Activated CD4-positive, alpha-beta memory T cell treated with anti-CD3 and anti-CD28 coated beads for 36 hours (primary cell): Measurements from ENCODE around the gene SEC24C. TPM values are rescaled to one million over a fixed set of nuclear protein-coding genes. Genes with fewer than 3 reads are reported as not detected.
"Not testable (repeated sequence)": the region's sequence is repeated elsewhere in the genome, so short reads cannot be mapped to it uniquely, and the experiment has no call there.

Source experiments
- CTCF ChIA-PET: fragments of 350-600 bp; sonication (Branson Sonifier 250); formaldehyde crosslinking; loops from one replicate; lab custom pipeline; 2021; ENCODE audit warnings: antibody characterized with exemption, inconsistent platforms; lab: Charles Lee
- POLR2A ChIA-PET: fragments of 350-600 bp; sonication (Branson Sonifier 250); formaldehyde crosslinking; loops from one replicate; lab custom pipeline; 2021; ENCODE audit warnings: antibody characterized with exemption; lab: Charles Lee
- DNase-seq: peaks from one replicate; pipeline ENCODE4 v3.0.0-alpha.2; 2020
- H3K27ac Mint-ChIP-seq: one replicate; pipeline ENCODE4 v1.8.0; 2021; ENCODE audit warnings: mixed read lengths
- H3K27me3 Mint-ChIP-seq: one replicate; pipeline ENCODE4 v1.8.0; 2021; ENCODE audit warnings: mixed read lengths
- H3K36me3 Mint-ChIP-seq: one replicate; pipeline ENCODE4 v1.8.0; 2021; ENCODE audit warnings: mixed read lengths
- H3K4me1 Mint-ChIP-seq: one replicate; pipeline ENCODE4 v1.8.0; 2021; ENCODE audit warnings: low read depth, mixed read lengths
- H3K4me3 Mint-ChIP-seq: one replicate; pipeline ENCODE4 v1.8.0; 2021; ENCODE audit warnings: mild to moderate bottlenecking, mixed read lengths
- H3K9me3 Mint-ChIP-seq: one replicate; pipeline ENCODE4 v1.8.0; 2021; ENCODE audit warnings: mixed read lengths
- intact Hi-C: fragments of 100-400 bp; cut with micrococcal nuclease; formaldehyde crosslinking; loops from one replicate; pipeline ENCODE4 v1.15.1; 2023
- total RNA-seq, 2 experiments: library from RNA; stranded (reverse); gene quantifications; one replicate each; pipeline ENCODE4 v1.2.3, GENCODE V29; 2021

Gene SEC24C
- total RNA-seq, 2 experiments from 2014 or later: 88.3 to 90.7 TPM

- no peak overlapping the region for H3K27ac Mint-ChIP-seq
Observed at GRCh38 chr10:73732931-73733623, 11.1 kb upstream of the SEC24C start.

GRCh38 chr10:73734028-73734720 lies 10.0 kb upstream of the SEC24C start:
- H3K4me1 Mint-ChIP-seq: peaks cover 11% of the 10 kb centered on the region

More at GRCh38 chr10:73732931-73733623, 11.1 kb upstream of the SEC24C start:
- H3K36me3 Mint-ChIP-seq: peaks cover 5% of the 10 kb centered on the region
- H3K27me3 Mint-ChIP-seq: no peaks in the 10 kb centered on the region
- H3K9me3 Mint-ChIP-seq: no peaks in the 10 kb centered on the region
- DNase-seq: no peak
- CTCF ChIA-PET: interaction anchor here (0.9 to 1.3 kb wide), 2 partner anchors 11 to 35 kb away, joined by 3 to 6 read pairs; partner anchors contain the start of gene SEC24C
- intact Hi-C loops: no loop called here
- POLR2A ChIA-PET: interaction anchor here (1.5 kb wide), 1 partner anchor 10 kb away, joined by 8 read pairs; no protein-coding TSS in a partner anchor
- peaks cover 11% of the 10 kb centered on the region for H3K4me1 Mint-ChIP-seq
- no peak overlapping the region for H3K4me3 Mint-ChIP-seq

GRCh38 chr10:73734796-73735305 lies 9.3 kb upstream of the SEC24C start:
- H3K36me3 Mint-ChIP-seq: peaks cover 5% of the 10 kb centered on the region
- H3K4me3 Mint-ChIP-seq: no peak overlapping the region
- H3K27me3 Mint-ChIP-seq: no peaks in the 10 kb centered on the region
- no peak overlapping the region for H3K27ac Mint-ChIP-seq
- POLR2A ChIA-PET: interaction anchor here (1.5 kb wide), 1 partner anchor 9 kb away, joined by 8 read pairs; no protein-coding TSS in a partner anchor
- no peak for DNase-seq
- H3K9me3 Mint-ChIP-seq: no peaks in the 10 kb centered on the region
- H3K4me1 Mint-ChIP-seq: peaks cover 7% of the 10 kb centered on the region
- CTCF ChIA-PET: no interaction called here
- intact Hi-C loops: no loop called here

More at GRCh38 chr10:73734028-73734720, 10.0 kb upstream of the SEC24C start:
- intact Hi-C loops: no loop called here
- no peak overlapping the region for H3K4me3 Mint-ChIP-seq
- H3K27ac Mint-ChIP-seq: no peak overlapping the region
- DNase-seq: no peak
- H3K27me3 Mint-ChIP-seq: no peaks in the 10 kb centered on the region
- H3K9me3 Mint-ChIP-seq: no peaks in the 10 kb centered on the region
- peaks cover 5% of the 10 kb centered on the region for H3K36me3 Mint-ChIP-seq
- ChIA-PET POLR2A (interaction anchor here (1.5 kb wide), 1 partner anchor 9 kb away, joined by 8 read pairs; no protein-coding TSS in a partner anchor), CTCF (interaction anchor here (0.9 to 1.3 kb wide), 2 partner anchors 10 to 34 kb away, joined by 3 to 6 read pairs; partner anchors contain the start of gene SEC24C)

GRCh38 chr10:73740501-73741254 lies 3.5 kb upstream of the SEC24C start:
- H3K9me3 Mint-ChIP-seq, H3K27me3 Mint-ChIP-seq, intact Hi-C loops, H3K4me3 Mint-ChIP-seq, DNase-seq, CTCF ChIA-PET, POLR2A ChIA-PET: not testable (repeated sequence)
- Mint-ChIP-seq H3K27ac (peak overlapping the region; percentile 13), H3K36me3 (peaks cover 15% of the 10 kb centered on the region), H3K4me1 (peaks cover 29% of the 10 kb centered on the region)

GRCh38 chr10:73742454-73742734 lies 1.8 kb upstream of the SEC24C start:
- Mint-ChIP-seq H3K27ac (no peak overlapping the region), H3K4me3 (peak overlapping the region; percentile 99)

GRCh38 chr10:73743327-73743904 lies 756 bp upstream of the SEC24C start:
- intact Hi-C loops: no loop called here
- H3K36me3 Mint-ChIP-seq: peaks cover 21% of the 10 kb centered on the region
- H3K9me3 Mint-ChIP-seq: no peaks in the 10 kb centered on the region
- peak overlapping the region; percentile 100 for H3K27ac Mint-ChIP-seq
- H3K27me3 Mint-ChIP-seq: no peaks in the 10 kb centered on the region
- no peak for DNase-seq
- peak overlapping the region; percentile 99 for H3K4me3 Mint-ChIP-seq
- ChIA-PET CTCF (interaction anchor here (1.0 to 1.9 kb wide), 8 partner anchors 10 to 38 kb away, joined by 3 to 7 read pairs (median 4); partner anchors contain the start of gene CHCHD1), POLR2A (interaction anchor here (0.9 to 6.6 kb wide), 11 partner anchors 9 to 497 kb away, joined by 3 to 44 read pairs (median 5); partner anchors contain the start of genes CHCHD1, DNAJC9 and ZSWIM8)
- H3K4me1 Mint-ChIP-seq: peaks cover 39% of the 10 kb centered on the region

More at GRCh38 chr10:73742454-73742734, 1.8 kb upstream of the SEC24C start:
- Mint-ChIP-seq H3K27me3 (no peaks in the 10 kb centered on the region), H3K36me3 (peaks cover 21% of the 10 kb centered on the region), H3K9me3 (no peaks in the 10 kb centered on the region), H3K4me1 (peaks cover 39% of the 10 kb centered on the region)
- ChIA-PET POLR2A (interaction anchor here (3.8 to 6.6 kb wide), 2 partner anchors 12 to 30 kb away, joined by 26 to 44 read pairs; a partner anchor contains a TSS), CTCF (interaction anchor here (1.5 to 1.9 kb wide), 2 partner anchors 27 to 39 kb away, joined by 4 to 5 read pairs; partner anchors contain the start of gene CHCHD1)
- no peak for DNase-seq
- intact Hi-C loops: no loop called here

GRCh38 chr10:73744664-73744975 lies 448 bp downstream of the SEC24C start:
- peak overlapping the region; percentile 100 for H3K27ac Mint-ChIP-seq
- intact Hi-C loops: loop anchor here (1.0 kb wide), 5 partner anchors 14 to 248 kb away; partner anchors contain the start of genes PPP3CB and ZSWIM8
- no peaks in the 10 kb centered on the region for H3K9me3 Mint-ChIP-seq
- DNase-seq: peak; percentile 76
- H3K27me3 Mint-ChIP-seq: no peaks in the 10 kb centered on the region
- peaks cover 25% of the 10 kb centered on the region for H3K36me3 Mint-ChIP-seq
- peaks cover 44% of the 10 kb centered on the region for H3K4me1 Mint-ChIP-seq
- CTCF ChIA-PET: interaction anchor here (0.5 to 1.3 kb wide), 4 partner anchors 28 to 135 kb away, joined by 3 to 4 read pairs (median 4); a partner anchor contains a TSS
- POLR2A ChIA-PET: interaction anchor here (1.1 to 6.6 kb wide), 8 partner anchors 10 to 66 kb away, joined by 3 to 44 read pairs (median 7); partner anchors contain the start of genes CHCHD1 and ZSWIM8
- peak overlapping the region; percentile 99 for H3K4me3 Mint-ChIP-seq

GRCh38 chr10:73746721-73747120 lies 2.5 kb downstream of the SEC24C start:
- no peak for DNase-seq
- intact Hi-C loops: no loop called here
- Mint-ChIP-seq H3K27me3 (no peaks in the 10 kb centered on the region), H3K4me1 (peaks cover 49% of the 10 kb centered on the region), H3K27ac (peak overlapping the region; percentile 70), H3K4me3 (peak overlapping the region; percentile 4), H3K9me3 (no peaks in the 10 kb centered on the region), H3K36me3 (peaks cover 38% of the 10 kb centered on the region)
- ChIA-PET CTCF (interaction anchor here (0.6 kb wide), 1 partner anchor 587 kb away, joined by 3 read pairs; no protein-coding TSS in a partner anchor), POLR2A (interaction anchor here (0.9 to 6.6 kb wide), 2 partner anchors 17 to 26 kb away, joined by 4 to 44 read pairs; a partner anchor contains a TSS)

- CTCF ChIA-PET: no interaction called here
Observed at GRCh38 chr10:73750819-73751218, 6.6 kb downstream of the SEC24C start.

GRCh38 chr10:73756183-73756582 lies 12.0 kb downstream of the SEC24C start:
- CTCF ChIA-PET: no interaction called here
- peak overlapping the region; percentile 69 for H3K27ac Mint-ChIP-seq
- DNase-seq: no peak
- intact Hi-C loops: no loop called here
- POLR2A ChIA-PET: no interaction called here
- H3K9me3 Mint-ChIP-seq: no peaks in the 10 kb centered on the region
- H3K4me3 Mint-ChIP-seq: no peak overlapping the region
- no peaks in the 10 kb centered on the region for H3K27me3 Mint-ChIP-seq
- H3K36me3 Mint-ChIP-seq: peaks cover 44% of the 10 kb centered on the region
- peaks cover 48% of the 10 kb centered on the region for H3K4me1 Mint-ChIP-seq

More at GRCh38 chr10:73750819-73751218, 6.6 kb downstream of the SEC24C start:
- Mint-ChIP-seq H3K27me3 (no peaks in the 10 kb centered on the region), H3K9me3 (no peaks in the 10 kb centered on the region), H3K4me3 (no peak overlapping the region), H3K36me3 (peaks cover 39% of the 10 kb centered on the region), H3K4me1 (peaks cover 35% of the 10 kb centered on the region), H3K27ac (no peak overlapping the region)
- POLR2A ChIA-PET: no interaction called here
- intact Hi-C loops: no loop called here
- no peak for DNase-seq
